Activated T-cell treated with anti-CD3 and anti-CD28 coated beads for 48 hours (primary cell): ENCODE measurements around the gene ZFYVE28.
A peak's percentile ranks its signal among the peaks of the same experiment; 100 is the strongest.

ENCODE experiments used
- DNase-seq: peaks from one replicate; pipeline ENCODE4 v3.0.0-alpha.2; 2020; ENCODE audit warnings: low read depth

ZFYVE28 gene

DNA sequence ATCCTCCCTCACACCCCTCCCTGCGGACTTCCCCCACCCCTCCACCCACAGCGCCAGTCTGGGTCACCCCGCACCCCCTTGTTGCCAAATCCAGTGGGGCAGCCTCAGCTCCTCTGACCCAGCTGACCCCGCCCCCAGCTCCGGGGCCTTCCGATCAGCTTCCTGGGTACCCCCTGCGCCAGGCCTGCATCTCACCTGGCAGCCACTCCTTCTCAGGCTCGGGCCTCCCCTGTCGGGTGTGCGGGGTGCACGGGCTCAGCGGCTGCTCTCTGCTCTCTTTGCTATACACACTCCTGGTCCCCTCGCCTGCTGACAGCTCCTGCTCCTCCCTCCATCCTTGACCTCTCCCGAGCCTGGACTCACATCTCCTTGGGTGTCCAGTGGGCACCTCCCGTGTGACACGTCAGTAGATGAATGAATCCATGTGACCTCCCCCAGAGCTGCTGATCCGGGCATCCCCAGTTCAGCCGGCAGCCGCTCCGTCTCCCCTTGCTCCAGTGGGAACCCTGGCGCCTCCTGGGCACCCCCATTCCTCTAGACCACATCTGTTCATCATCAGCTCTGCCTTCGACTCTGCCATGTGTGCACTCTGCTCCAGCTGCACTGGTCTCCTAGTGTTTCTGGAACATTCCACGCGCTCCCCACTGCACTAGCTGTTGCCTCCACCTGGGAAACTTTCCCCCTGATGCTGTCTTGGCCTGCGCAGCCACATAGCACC, 10.2 kb upstream of the ZFYVE28 start:
- no peak for DNase-seq

DNA sequence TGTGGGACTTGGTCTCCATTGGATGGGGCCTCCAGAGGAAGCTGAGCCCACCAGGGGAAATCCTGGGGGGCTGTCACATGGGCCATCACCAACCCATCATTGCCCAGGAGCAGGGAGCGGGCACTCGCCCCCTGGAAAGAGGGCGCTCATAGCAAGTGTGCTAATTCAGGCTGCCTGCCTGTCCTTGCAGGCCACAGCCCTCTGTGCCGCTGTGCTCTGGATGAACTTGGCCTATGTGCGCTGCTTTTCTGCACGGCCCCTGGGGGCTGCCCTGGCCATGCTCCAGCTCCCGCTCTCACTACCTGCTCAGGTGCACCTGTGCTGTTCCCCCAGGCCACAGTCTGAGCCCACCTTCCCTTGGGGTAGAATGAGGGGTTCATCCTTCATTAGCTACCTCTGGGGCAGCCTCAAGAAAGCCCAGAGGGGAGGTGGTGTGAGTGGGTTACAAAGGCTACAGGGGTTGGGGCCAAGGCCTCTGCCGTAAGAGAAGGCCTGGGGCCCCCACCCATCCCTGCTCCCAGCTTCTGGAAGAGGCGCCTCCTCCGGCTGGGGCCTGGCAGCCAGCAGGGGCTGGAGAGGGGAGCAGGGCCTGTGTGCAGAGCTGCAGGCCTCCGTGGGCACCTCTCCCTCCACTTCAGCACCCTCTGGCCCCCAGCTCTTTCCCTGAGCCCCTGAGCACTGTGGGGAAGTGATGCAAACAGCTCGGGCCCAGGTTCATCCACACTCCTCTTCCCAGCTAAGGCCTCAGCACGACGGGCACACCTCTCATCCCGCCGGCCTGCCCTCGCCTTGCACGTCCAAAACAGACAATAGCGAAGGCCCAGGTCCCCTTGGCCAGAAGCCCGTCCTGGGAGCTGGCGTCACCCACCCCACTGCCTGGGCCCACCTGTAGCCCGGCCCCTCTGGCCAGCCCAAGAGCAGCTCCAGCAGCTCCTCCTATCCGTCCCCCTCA, 9.2 kb upstream of the ZFYVE28 start:
- no peak for DNase-seq

DNA sequence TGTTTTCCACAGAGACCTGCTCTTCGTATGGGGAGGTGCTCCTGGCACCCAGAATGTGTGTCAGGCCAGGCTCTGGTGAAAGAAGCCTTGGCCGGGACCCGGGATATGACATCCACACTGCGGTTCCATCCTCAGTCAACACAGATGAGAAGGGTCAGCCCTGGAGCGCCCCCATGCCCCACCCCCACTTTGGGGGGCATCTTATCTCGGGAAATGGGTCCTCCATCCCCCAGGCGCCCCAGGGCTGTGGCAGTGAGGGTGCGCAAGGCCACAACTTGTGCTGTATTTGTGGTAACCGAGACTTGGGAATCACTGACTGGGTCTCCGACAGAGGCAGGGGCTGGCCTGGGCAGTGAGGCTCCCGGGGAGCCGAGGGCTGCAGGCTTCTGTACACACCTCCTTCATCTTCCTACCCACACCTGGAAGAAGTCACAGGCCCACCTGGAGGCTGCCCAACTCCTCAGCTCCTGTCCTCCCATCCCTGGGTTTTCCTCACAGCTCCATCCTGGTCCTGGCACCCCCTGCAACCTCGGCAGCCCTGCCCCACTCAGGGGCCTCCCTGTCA, 8.3 kb upstream of the ZFYVE28 start:
- DNase-seq: no peak

DNA sequence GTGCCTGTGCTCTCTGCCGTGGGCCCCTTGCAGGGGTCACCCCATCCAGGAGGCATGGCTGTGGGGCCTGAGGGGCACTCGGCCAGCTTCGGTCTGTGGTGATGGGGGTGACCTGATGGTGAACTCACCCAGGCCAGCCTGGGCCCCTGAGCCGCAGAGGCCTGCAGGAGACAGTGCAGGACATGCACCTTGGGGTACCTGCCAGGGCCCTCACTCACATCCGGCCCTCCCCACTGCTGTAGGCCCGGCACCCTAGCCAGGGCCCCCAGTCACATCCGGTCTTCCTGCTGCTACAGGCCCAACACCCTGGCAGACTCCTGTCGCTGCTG, 7.6 kb upstream of the ZFYVE28 start:
- no peak for DNase-seq

DNA sequence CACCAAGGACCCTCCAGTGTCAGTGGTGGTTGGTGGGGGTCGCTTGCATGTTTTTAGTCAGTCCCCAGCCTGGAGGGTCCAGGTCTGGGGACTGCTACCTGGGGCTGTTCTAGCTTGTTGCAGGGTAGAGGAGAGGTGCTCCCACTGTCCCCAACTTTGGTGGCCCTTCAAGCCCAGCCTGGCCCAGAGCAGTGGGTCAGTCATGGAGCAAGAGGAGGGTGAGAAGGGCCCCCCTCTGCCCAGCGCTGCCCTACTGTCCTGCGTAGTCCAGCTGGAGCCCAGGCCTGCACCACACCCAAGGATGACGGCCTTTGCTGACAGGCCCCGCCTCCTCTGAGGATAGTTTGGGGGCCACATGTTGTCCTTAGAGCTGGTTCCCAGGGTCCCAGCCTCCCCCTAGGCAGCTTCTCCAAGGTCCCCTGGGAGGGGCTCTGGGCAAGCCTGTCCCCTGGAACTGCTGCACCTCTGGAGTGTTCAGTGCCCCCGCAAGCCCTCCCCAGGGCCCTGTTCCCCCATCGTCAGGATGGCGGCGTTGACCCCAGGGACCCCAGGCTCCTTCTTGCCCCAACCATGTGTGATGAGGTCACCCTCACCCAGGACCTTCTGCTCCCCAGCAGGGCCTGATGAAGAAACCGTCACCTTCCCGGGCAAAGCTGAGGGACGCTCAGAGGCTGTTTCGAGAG, 7.1 kb upstream of the ZFYVE28 start:
- DNase-seq: no peak

DNA sequence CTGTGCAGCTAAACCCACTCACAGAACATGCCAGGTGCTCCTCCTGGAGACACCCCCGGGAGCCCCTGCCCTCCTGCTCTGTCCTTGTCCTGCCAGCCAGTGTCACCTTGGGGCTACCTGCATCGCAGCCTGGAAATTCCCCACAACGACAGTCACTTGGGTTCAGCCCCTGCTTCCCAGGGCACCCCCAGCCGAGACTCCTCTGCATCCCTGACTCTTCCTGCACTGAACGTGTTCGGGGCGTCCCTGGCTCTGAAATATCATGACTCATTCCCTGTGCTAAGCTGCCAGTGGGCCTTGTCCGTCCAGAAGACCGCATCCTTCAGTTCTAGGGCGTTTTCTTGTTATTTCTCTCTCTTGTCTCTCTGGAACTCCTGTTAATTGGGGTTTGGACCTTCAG, 6.1 kb upstream of the ZFYVE28 start:
- DNase-seq: no peak

DNA sequence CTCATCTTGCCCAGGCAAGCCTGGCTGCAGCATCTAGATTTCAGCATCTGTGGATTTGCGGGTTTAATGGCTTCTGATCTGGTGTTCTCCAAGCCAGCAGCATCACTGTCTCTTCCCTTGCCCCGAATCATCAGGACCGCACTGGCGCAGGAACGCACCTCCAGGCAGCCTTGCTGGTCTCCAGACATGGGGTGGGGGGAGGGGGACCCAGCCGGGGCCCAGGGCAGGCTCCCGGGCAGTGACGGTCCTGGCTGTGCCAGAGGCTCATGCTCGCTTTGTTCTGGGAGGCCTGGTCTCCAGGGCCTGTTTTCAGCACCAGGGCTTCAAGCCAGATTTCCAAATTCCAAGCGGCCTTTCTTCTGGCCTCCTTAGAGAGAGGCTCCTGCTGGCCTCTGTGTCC, 5.2 kb upstream of the ZFYVE28 start:
- DNase-seq: no peak

DNA sequence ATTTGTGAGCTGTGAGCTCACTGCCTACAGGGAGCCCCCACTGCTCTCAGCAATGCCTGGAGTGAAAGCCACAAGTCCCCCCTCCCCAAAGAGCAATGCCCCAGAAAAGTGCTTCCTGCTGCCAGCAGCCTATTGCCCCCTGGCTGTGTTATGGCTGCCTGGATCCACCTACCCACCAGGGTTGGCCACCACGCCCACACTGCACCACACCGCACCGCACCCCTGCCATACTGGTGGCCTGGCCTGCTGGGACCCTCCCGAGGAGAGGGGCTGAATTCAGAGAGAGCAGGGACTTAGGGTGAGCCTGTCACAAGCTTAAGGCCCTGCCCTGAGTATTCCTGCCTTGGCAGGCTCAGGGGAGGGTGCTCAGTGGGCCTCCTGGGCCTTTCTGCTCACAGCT, 4.6 kb upstream of the ZFYVE28 start:
- DNase-seq: no peak

DNA sequence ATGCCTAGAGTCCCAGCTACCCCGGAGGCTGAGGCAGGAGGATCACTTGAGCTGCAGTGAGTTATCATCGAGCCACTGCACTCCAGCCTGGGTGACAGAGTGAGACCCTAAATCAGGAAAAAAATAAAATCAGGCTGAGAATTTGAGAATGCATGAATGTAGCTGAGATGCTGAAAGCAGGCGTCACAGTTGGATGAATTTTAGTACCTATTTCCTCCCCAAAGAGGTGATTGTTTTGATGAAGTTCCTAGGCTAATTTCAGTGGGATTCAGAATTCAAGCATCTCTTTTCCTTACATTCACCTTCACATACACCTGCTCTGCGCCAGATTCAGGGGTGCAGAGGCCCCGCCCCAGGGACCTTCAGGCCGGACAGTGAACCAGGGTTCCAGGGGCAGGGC, 3.5 kb upstream of the ZFYVE28 start:
- no peak for DNase-seq

DNA sequence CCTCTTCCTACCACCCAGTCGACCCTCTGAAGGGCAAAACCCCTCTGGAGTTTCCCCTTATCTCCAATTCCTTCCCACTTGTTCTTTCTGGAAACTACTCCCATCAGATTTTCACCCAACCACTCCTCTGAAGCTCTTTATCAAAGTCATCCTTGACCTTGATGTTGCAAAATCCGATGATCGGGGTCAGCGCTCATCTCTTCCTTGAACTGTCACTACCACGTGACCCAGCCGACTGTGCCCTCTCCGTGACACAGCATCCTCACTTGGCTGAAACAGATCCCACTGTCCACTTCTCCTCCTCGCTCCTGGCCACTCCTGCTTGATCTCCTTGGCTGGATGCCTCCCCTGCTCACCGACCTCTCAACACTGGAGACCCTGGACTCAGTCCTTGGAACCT, 1.4 kb upstream of the ZFYVE28 start:
- DNase-seq: no peak

DNA sequence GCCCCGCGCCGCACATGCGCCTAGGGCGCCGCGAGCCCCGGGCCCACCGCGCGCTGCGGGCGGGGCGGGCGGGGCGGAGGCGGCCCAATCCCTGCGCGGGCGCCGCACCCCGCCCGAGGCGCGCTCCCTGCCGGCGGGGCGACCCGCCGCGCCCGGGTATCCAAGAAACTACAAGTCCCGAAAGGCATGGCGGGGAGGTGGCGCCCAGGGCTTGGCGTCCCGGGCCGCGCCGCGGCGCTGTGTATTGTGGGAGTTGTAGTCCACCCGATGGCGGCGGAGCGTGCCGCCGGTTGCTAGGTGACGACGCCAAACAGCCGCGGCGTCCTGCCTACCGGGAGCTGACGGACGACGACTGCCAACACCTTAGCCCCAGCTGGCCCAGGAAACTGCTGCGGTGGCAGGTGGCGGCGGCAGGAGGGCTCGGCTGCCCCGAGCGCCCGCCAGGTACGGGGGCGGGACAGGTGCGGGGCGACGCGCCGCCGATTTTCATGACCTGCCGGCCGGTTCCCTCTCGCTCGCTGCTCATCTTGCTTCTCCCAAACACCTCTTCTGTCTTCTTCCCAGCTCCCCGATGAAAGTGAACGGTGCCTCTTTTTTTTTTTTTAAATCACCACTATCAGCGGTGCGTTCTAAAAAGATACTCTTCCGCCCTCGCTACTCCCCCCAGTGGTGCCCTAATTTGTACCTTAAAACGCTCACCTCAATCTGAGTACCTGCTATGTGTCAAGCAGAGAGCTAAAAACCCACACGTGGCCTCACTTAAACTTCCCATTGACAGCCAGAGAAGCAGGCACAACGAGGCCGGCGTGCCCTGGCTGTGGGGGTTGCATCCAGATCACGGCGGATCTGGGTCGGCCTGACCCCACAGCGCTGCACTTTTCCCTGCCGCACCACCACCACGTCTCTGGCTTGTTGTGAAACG, 466 bp upstream of the ZFYVE28 start, which contains the start of gene CFAP99:
Gene CFAP99, plus strand, starts transcription at position 306 of the 922 bp plus-strand sequence.
- DNase-seq: peak; percentile 98

DNA sequence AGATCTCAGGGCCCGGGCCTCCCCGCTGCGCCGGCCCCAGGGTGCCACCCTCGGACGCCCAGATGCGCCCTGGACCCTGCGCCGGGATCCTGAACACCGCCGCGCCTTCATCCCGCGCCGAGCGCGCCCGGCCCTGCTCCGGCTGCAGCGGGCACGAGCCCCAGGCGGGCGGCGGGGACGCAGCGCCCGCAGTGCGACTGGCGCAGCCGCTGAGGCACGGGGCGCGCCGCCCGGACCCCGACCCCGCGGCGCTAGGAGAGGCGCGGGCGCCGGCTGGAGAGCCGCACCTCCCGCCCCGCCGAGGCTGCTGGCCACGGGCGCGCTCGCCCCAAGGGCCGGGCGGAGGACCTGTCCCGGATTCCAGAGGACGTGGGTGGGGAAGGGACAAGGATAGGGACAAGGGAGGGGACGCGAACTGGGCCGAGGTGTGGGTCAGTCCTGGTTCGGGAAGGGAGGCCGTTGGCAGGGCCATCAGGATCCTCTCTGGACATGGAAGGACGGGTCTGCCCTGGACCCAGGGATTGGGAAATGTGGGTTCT, 1.1 kb downstream of the ZFYVE28 start:
- DNase-seq: peak; percentile 22

DNA sequence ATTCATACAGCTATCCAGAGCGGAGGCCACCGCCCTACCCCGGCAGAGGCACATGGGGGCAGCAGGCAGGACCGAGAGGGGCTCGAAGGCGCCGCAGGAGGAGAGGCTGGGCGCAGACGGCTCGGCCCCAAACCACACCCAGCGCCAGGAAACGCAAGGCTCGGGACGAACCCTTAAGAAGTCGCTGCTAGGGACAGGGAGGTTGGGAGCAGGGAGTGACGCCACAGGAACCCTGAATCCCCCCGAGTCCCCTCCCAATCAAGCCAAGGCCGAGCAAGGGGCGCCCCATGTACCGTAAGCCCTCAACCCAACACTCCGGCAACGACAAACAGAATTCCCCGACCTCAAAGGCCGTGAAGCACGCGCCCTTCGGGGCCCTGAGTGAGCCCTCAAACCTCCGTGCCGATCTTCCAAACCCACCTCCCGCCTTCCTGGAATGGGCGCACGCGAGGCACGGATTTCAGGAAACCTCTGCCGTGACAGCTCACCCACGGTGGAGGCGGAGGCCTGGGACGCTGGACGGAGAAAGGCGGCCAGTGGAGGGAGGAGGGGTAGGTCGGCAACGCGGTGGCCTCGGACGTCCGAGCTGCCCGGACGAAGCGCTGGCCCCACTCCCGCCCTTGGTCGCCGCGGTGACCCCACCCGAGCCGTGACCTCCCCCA, 1.8 kb downstream of the ZFYVE28 start:
- DNase-seq: peak; percentile 19

DNA sequence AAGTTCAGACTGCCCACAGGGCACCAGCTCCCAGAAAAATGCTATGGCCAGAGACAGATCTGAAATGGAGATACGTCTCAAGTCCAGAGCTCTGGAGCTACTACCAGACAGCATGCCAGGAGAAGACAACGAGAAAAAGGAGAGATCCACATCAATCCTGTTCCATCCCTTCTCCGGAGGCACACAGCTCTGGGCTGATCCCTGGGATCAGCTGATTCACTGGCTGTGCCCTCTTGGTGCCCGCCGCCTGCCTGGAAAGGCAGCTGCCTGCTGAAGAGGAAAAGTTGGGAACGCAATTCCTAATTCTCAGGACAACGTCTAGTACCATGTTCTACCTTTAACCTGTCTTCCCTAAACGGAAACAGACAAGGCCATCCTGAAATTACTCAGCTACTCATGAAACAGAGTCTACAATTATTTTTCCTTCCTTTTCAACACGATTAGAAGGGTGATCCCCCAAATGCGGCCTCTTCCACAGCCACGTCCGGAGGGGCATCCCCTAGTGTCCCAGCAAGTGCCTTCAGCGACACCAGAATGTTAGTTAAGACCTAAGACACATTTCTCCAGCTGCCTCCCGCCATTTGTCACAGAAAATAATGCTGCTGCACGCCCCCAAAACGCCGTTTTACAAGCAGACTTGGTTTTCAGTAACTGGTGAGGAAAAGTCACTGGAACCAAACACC, 2.4 kb downstream of the ZFYVE28 start:
- DNase-seq: no peak

DNA sequence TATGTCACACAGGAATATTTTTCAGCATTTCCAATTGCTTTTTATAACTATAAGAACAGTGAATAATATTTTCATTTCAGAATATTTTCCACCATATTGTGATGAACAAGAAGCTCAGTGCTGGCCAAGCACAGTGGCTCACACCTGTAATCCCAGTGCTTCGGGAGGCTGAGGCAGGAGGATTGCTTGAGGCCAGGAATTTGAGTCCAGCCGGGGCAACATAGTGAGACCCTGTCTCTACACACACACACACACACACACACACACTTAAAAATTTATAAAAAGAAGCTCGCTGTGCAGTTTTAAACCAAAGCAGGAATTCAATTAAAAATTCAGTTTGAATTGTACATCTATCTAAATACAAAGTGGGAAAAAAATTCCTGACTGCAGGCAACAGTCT, 3.2 kb downstream of the ZFYVE28 start:
- no peak for DNase-seq

DNA sequence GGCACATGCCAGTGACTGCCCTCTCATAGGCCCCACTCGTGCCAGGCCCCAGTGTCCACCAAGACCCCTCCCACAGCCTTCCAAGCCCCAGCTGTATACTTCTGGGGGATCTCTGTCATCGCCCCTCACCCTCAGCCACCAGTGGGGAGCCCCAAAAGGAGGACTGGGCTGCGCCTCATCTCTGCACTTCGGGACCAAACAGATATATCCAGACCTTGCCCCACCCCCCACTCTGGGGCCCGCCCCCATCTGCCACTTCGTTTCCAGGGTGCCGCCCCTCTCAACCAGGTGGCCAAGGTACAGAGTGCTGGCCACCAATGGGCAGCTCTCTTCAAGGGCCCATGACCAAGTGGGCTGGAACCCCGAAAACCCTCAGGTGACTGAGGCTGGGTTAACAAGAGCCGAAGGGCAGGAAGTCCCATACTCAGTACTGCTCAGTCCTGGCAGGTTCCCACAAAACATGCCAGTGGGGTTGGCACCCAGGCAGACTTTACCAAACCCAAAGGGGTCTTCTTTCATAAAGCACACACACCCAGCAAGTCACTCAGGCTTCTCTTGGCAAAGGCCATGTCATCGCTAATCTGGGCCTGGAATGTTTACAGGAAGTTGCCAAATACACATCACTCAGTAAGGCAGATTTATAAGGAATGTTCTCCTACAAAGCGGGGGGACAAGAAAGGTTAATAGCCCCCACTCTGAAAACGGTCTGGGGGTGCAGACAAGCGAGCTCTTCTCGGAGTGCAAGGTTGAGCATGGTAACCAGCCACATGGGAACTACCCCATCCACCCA, 4.4 kb downstream of the ZFYVE28 start:
- peak; percentile 20 for DNase-seq

DNA sequence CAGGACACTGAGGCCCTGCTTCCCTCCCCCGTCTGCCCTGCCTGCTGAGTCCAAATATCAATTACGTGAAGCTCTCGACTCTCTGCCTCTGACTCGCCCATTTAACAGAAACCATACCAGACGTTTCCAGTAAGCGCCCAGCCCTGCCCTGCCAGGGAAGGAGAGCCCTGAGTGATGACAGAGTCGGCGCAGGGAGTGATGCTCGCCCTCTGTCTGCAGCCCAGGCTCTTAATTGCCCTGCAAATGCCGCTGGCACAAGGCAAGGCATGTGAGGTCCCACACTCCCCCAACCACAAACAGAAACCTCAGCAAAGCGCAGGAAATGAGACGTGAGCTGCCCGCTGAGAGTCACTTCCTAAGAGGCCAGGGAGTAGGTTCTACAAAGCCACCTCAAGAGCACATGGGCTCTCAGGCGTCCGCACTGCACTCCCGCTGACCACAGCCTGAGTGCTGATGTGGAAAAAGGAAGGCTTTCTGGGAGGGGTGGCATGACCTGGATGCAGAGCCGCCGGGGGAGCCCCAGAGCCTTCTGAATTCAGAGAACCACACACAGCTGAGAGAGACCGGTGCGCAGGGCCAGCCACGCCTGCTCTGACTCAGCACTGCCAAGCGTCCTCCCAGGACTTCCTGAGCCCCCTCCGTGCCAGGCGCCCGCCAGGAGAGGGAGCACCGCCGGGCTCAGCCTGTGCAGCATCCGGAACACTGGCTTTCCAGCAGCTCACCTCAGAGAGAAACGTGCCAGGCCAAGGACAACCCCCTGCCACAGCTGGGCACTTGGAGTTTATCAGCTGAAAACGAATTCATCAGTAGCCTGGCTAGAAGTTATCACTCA, 5.3 kb downstream of the ZFYVE28 start:
- peak; percentile 83 for DNase-seq

DNA sequence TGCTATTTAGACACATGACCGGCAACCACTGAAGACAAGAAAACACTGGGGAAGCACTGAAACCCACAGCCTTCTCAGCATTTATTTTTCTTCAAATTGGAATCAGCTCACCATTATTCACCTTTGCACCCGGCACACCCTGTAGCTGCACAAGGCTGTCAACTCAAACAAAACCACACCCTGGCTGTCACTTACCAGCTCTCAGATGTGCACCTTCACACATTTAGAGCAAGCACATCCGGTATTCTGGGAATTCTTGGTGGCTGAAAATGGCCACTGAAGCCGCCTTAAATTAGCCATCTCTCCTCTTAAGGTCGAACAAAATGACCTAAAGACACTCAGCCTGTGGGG, 5.9 kb downstream of the ZFYVE28 start:
- DNase-seq: peak; percentile 61
